SK-N-MC (cell line): ENCODE data around the gene ARR3.

Source experiments
- EZH2 ChIP-seq: fragments of 200-600 bp; sonication (generic); IDR thresholded peaks from one replicate; pipeline ENCODE4 v1.6.1; 2017; ENCODE audit warnings: antibody characterized with exemption
- FOXP2 ChIP-seq: optimal IDR thresholded peaks from 2 replicates; pipeline ENCODE3; 2011; ENCODE audit warnings: mild to moderate bottlenecking, moderate library complexity; ENCODE audit not compliant: insufficient read depth; ENCODE audit errors: extremely low read length, control extremely low read depth
- POLR2AphosphoS5 ChIP-seq: IDR thresholded peaks from 2 replicates; pipeline ENCODE4 v1.6.1; 2012; ENCODE audit warnings: mild to moderate bottlenecking, low read depth, low read length, borderline replicate concordance

DNA sequence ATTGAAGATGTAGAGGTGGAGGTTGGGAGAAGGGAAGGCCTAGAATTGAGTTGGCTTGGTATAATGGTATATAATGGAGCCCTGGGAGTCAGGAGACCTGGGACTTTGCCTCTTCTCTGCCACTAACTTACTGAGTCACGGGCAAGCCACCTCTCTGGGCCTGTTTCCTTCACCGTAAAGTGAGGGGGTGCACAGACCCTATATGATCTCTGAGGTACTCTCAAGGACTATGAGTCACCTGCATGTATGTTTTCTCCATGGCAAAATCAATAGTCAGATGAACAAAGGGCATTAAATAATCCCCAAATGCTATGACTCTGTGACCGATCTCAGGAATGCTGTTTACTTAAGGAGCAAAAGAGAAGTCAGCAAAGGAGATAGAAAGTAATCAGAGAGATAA is 13.2 kb upstream of the ARR3 start:
- no peak for TF ChIP-seq EZH2
- TF ChIP-seq POLR2AphosphoS5: no peak
- no peak for TF ChIP-seq FOXP2
